HG03196 (cell line): ENCODE results near the gene ONECUT3.

Source experiments
- ATAC-seq: cut with Tn5 transposase; IDR thresholded peaks from one replicate; pipeline ENCODE4 v1.9.1; 2021; ENCODE audit not compliant: unreplicated experiment

ONECUT3 gene

DNA sequence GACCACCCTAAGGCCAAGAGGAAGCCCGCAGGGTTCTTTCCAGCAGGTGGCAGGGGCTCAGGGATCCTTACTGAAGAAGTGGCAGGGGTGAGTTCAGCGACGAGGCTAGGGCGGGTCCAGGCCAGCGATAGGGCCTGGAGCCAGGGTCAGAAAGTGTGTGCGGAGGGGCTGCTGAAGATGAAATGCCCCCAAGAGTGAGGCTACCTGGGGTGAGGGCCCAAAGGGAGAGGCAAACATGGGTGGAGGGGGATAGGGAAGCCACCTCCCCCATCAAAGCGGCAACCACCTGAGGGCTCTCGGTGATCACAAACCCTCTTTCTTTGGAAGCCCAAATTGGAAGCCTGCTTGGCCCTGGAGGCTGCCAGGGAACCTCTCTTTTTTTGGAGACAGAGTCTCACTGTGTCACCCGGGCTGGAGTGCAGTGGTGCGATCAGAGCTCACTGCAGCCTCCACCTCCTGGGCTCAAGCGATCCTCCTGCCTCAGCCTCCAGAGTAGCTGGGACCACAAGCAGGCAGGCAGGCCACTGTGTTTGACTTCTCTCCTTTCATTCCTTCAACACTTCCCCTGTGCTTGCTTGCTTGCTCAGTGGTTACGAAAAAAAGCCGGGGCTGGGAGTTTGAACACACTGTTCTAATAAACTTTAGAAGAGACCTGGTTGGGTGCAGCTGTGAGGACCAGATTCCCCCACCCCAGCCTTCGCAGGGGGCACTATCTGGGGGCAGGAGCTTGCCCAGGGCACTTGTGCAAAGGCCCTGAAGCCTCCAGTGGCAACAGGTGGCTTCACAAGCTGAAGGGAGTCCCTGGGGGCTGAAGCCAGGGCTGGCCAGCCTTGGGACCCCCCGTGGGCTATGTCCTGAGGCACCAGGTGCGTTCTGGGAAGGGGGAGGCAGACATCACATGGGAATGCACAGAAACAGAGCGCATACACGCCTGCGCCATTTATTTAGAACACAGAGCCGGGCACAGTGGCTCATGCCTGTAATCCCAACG is 60.2 kb downstream of the ONECUT3 start:
- ATAC-seq = no peak

DNA sequence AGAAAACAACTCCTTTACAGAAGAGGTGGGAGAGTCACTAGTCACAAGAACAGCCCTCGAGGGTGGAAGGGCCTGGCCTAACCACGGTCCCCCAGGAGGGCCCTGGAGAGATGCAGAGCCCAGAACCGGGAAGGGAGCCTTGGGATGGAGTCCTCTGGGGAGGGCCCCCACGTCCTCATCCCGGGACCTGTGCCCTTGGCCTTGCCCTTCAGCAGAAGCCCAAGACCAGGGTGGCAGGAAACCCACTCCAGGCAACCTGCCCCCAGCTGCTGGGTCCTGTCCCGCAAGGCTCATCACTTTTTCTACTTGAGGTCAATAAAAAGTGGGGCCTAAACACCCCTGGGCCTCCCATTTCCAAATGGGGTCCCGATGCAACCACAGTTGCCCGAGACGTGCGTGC is 61.1 kb downstream of the ONECUT3 start:
- no peak for ATAC-seq

DNA sequence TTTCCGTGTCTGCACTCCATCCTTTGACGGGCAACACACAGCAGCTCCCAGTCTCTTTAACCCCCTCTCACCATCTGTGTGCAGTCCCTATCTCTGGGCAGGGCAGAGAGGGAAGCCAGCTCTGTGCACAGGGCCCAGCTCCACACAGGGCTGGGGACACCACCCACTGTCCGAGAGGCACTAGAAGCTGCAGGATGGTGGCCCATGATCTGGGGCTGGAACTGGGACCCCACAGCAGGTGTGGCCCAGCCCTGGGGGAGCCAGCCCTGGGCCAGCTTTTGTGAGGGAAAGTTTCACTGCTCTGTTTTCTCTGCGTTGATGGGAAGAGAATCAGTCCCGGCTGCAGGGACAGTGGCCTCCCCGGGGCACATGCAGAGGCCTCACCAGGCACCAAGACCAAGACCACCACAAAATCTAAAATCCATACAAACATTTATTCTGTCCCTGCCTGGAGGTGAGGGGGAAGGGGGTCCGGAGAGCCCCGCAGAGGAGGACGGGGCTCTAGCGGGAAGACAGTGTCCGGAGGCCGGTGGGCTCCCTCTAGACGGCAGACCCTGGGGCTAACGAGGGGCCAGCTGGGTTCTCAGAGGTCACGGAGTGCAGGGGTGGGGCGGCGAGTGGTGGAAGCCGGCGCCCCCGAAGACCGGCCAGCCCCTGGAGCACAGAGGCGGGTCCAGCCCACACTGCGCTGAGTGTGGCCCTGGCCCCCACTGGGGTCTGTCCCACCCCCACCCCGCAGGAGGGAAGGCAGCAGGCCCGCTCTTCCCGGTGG is 61.7 kb downstream of the ONECUT3 start:
- ATAC-seq = no peak

DNA sequence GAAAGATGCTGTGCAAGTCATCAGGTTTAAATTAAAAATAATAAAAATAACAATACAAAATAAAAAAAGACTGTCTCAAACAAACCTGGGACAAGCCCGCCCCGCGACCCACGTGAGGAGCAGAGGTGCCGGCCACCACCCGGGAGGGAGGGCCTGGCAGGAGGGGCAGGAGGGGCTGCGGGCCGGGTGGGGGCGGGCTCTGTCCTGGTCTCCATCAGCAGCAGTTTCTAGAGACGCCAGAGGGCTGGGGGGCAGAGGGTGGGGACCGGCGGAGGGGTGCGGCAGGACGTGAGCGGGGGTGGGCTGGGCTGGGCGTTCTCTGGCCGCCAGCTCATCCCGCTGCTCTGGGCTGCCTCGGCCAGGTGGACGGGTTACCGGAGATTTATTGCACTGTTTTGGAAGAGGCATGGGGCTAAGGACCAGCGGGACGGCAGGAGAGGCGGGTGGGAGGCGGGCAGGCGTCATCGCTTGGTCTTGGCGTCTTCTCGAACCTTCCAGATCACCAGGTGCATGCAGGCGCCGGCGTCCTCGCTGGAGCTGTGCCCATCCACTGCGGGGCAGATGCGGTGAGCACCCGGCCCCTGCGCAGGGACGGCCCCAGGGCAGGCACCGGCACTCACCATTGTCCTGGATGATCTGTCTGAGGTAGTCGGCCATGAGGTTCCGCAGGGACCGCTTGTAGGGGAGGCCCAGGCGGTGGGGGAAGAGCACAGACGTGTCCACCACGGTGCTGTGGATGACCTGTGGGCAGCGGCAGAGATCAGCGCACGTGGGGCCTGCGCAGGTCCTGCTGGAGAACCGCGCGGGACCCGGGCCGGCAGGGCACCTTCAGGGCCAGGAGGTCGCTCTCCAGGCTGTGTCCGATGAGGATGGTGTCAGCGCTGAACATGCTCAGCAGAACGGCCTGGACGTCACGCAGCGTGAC is 62.6 kb downstream of the ONECUT3 start:
- no peak for ATAC-seq

GRCh38 chr19:1816530-1817298 is 63.4 kb downstream of the ONECUT3 start:
- no peak for ATAC-seq

DNA sequence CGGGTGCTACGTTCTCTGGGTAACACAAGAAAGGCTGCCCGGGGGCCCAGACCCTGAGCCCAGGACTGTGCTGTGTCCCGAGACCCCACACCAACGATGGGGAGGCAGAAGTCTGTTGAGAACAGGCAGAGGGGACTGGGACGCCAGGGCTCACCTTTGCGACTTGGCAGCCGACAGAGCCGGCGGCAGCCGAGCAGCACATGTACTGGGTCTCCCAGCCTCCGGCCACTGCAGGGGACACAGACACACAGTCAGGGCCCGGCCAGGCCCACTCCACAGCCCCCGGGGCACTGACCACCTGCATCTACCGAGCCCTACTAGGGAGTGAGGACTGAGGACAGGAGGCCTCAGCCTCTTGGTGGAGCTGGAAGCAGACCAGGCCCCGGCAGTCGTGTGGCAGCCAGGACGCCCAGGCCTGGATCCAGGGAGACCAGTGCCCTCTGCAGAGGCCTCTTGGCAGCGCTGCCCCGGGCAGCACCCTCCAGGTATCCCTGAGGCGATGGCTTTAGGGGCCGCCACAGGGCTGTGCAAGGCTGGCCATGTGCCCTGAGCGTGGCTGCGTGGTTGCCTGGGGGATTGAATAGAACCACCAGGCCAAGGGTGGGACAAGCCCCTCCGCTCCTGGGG is 64.4 kb downstream of the ONECUT3 start:
- no peak for ATAC-seq

DNA sequence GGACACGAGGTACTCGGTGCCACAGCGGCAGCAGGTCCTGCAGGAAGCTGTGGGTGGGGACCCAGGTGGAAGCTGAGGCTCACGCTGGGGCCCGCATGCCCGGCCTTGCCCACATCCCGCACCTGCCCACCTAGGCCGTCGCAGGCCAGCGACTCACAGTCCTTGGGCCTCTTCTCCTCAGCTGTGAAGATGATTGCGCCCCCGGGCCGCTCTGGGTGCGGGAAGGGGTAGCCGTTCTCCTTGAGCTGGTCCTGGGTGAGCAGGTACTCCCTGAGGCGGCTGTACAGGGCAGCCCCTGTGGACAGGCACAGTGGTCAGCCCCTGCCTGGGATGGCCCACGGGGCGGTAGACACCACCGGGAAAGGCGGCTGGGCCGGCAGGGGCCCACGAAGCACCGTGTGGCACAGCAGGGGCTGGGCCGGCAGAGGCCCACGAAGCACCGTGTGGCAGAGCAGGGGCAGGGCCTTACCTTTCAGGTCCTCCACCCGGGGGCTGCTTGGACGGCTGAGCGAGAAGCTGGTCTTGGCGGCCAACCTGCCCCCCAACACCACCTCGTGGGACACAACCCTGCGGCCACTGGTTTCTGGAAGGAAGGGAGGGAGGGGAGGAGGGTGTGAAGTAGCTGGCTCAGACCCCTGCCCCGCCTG is 65.4 kb downstream of the ONECUT3 start:
- no peak for ATAC-seq

DNA sequence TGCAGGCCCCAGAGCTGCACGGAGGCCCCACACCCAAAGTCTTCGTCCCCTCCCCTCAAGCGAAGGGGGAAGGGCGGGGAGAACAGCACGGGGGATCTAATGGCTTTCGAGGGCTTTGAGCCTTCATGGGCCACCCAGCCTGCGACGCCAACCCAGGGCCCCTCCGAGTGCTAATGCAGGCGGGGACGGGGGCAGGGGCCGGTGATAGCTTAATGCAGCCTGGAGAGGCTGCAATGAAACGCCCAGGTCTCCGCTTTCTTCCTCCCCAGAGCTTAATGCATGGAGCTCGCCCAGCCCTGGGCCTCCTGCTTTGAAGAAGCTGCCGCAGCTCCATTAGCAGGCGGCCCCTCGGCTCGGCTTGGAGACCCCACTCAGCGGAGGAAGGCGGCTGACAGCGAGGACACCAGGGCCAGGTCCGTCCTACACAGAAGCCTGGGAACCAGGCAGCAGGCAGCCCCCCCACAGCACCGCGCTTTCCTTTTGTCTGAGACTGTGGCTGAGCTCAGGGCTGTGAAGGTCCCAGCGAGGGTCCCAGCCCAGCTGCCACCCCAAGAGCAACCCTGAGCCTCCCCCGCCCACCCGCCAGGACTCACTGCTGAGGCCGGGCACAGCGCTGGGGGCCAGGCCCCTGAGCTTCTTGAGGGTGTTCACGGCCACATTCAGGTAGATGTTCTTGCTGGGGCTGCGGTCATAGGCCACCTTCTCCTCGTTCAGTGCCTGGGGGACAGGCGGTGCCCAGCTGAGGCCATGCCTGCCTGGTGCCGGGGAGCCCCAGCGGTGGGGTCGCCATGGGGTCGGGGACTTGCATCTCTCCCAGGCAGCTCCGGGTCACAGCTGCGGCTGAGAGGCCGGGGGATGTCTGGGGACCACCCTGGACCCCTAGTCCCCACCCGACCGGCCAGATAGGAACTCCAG is 66.3 kb downstream of the ONECUT3 start:
- no peak for ATAC-seq

DNA sequence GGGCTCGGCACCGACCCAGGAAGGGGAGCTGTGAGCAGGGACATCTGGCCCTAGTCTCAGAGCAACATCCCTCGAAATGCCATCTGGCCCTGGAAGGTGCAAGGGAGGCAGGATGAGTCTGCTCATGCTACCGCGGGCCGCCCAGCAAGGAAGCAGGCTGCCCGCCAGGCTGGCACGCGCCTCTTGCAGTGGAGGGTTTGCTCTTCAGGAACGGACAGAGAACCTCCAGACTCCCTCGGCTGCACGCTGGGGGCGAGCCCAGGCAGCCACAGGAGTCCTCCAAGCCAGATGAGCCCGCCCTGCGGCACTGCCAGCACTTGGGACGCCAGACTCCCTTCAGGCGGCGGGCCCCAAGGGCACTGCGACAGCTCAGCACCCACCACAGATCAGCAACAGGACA is 68.9 kb downstream of the ONECUT3 start:
- ATAC-seq = no peak

DNA sequence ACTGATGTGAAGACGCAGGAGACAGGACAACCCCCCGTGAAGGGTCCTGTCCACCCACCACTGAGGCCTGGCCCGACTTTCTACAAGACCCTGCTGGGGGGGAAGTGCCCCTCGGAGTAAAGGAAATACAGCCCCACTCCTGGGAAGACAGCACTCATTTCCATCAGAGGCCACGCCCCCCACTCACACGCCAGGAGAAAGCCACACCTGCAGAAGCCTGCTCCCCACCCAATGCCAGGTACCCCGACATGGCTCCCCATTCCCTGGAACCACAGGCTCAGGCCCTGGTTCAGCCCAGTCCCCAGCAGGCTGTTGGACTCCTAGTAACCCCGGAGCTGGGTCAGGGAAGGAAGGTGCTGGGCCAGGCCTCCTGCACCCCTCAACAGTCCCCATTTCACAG is 69.7 kb downstream of the ONECUT3 start:
- ATAC-seq = no peak

DNA sequence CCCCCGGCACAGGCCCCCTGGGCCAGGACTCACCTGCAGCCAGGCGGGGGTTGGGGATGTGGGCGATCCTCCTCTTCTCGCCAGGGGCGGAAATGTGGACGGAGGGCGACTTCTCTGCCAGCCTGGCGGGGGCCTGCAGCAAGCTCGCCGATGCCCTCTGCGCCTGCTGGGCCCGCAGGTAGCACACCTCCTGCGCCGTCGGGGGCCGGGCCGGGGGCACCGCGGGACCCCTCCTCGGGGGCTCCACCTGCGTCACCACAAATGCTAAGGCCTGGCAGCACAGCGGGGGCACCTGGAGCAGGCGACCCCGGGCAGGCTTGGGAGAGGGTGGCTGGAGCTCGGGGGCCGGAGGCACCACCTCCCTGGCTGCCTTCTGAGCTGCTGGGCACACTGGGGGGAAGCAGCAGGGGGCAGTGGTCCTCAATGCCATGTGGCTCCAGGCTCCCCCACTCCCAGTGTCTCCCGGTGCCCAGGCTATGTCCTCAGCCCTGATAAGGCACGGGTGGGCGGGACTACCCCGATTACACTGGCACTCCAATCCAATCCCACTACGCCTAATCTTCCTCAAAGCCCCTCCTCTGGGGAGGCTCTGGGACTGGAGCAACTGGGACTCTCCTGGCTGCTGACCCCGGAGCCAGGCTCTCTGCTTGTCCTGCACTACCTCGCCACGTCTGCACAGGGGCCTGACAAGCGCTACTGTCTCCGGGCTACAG is 70.4 kb downstream of the ONECUT3 start:
- ATAC-seq = no peak

DNA sequence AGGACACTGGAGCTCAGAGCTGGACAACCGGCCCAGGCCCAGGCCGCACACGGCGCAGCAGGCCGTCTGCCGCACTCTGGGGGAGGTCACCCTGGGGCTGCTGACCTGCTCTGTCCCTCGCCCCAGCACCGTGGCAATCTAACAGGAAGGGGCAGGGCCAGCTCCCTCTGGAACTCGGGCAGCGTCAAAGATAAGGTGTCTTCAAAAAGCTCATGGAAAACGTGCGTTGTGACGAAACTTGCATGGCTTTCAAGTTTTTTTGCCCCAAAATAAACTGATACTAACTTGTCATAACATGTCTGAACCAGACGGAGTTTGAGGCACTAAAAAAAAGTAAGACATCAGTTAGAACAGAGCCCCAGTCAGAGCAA is 70.9 kb downstream of the ONECUT3 start:
- no peak for ATAC-seq

DNA sequence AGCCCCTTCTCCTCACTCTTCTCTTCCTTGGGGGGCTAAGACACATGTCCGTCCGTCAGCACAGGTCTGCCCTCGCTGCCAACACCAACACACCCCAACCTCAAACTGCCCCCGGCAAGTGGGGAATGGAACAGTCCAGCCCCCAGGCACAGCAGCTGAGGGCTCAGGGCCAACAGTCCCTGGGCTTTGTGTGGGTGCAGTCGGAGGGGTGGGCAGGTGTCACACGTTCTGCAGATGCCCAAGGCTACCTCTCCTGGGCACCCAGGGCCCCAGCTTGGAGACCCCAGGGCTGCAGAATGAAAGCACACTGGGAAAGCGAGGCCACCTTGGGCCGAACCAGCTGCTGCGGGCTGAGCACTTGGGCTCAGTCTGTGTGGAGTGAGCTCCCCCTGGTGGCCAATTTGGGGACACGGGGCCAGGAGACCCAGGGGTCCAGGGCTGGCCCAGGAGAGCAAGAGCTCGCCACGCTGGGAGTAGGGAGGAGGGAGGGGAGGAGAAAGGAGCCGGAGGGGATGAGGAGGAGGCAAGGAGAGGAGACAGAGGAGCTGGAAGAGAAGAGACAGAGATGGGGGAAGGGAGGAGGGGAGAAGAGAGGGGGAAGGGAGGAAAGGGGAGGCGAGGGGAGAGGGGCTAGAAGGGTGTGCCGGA is 72.7 kb downstream of the ONECUT3 start:
- no peak for ATAC-seq

DNA sequence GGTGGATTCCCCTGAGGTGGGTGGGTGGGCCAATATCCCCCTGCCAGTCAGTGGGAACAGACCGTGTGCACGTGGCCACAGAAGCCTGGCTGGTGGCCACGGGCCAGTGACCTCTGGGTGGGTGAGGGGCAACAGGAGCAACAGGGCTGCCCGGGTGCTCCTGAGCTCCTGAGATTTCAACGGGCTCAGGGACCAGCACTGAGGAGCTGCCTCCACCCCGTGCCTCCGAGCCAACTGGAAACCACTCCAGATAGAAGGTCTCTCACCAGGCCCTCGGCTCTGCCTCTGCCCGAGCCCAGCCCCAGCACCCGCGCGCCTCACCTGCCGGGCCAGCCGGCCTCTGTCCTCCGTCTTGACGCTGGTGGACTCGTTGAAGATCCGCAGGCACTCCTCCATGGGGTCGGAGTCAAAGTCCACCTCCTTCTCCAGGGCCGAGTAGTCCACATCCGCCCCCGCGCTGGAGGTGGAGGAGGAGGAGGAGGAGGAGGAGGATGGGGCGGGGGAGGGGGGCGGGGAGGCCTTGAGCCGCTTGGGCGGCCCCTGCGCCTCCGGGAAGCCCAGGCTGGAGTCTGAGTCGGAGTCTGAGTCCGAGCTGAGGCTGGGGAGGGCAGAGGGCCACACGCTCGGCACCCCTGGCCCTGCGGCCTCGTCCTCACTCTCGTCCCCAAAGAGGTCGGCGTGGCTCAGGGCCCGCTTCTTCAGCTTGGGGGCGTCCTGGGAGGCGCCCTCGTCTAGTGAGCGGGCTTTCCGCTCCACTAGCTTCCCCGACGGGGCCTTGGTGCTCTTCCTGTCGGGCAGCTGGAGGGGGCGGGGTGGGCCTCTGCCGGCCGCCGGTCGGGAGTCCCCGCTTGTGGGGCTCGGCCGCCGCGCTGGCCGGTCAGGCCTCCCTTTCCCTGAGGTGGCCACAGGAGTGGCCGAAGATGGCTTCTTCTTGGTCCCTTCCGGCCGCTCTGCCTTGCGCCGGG is 73.5 kb downstream of the ONECUT3 start:
- no peak for ATAC-seq

GRCh38 chr19:1827566-1828278 is 74.4 kb downstream of the ONECUT3 start:
- no peak for ATAC-seq
